Measurements from ENCODE around the gene FBN1. TPM values are rescaled to one million over a fixed set of nuclear protein-coding genes. Genes with fewer than 3 reads are reported as not detected.

The FBN1 gene
- total RNA-seq, 2 donors from 2014 or later, result 12.1 to 81.9 TPM

GRCh38 chr15:48628832-48629231 is 16.7 kb downstream of the FBN1 start:
- Histone ChIP-seq H3K27me3 (replicated peaks; ENCODE audit: insufficient read depth) (no peaks in the 10 kb centered on the region), H3K4me3 (no peak overlapping the region), H3K36me3 (no peaks in the 10 kb centered on the region), H3K27ac (no peak overlapping the region), H3K9me3 (no peaks in the 10 kb centered on the region), H3K4me1 (replicated peaks) (no peaks in the 10 kb centered on the region)
- TF ChIP-seq CTCF (IDR thresholded peaks at IDR 0.05) (no peak), POLR2AphosphoS5 (IDR thresholded peaks at IDR 0.05) (no peak), POLR2A (IDR thresholded peaks at IDR 0.05) (no peak)
- intact Hi-C loops (cut with DNase I), result no loop called here
- DNase-seq (ENCODE audit: low spot score), result no peak
- 82% methylated on average over 2 of the region's 2 CpGs for WGBS

GRCh38 chr15:48627260-48627940 is 18.1 kb downstream of the FBN1 start:
- H3K4me3 ChIP-seq, result no peak overlapping the region
- H3K27ac ChIP-seq, result no peak overlapping the region
- H3K9me3 ChIP-seq, result no peaks in the 10 kb centered on the region
- intact Hi-C loops (cut with DNase I), result no loop called here
- TF ChIP-seq POLR2AphosphoS5 (IDR thresholded peaks at IDR 0.05) (no peak), CTCF (IDR thresholded peaks at IDR 0.05) (no peak), POLR2A (IDR thresholded peaks at IDR 0.05) (no peak)
- no peaks in the 10 kb centered on the region for H3K4me1 ChIP-seq (replicated peaks)
- no peaks in the 10 kb centered on the region for H3K36me3 ChIP-seq
- no peak for DNase-seq (ENCODE audit: low spot score)
- no peaks in the 10 kb centered on the region for H3K27me3 ChIP-seq (replicated peaks; ENCODE audit: insufficient read depth)
- 32% methylated on average over 7 of the region's 7 CpGs for WGBS

GRCh38 chr15:48625126-48625525 is 20.4 kb downstream of the FBN1 start:
- TF ChIP-seq CTCF (IDR thresholded peaks at IDR 0.05) (no peak), POLR2AphosphoS5 (IDR thresholded peaks at IDR 0.05) (no peak), POLR2A (IDR thresholded peaks at IDR 0.05) (no peak)
- Histone ChIP-seq H3K27me3 (replicated peaks; ENCODE audit: insufficient read depth) (no peaks in the 10 kb centered on the region), H3K9me3 (no peaks in the 10 kb centered on the region), H3K4me1 (replicated peaks) (no peaks in the 10 kb centered on the region), H3K4me3 (no peak overlapping the region), H3K27ac (no peak overlapping the region), H3K36me3 (no peaks in the 10 kb centered on the region)
- 94% methylated on average over 2 of the region's 2 CpGs for WGBS
- DNase-seq (ENCODE audit: low spot score), result no peak
- intact Hi-C loops (cut with DNase I), result no loop called here

- Histone ChIP-seq H3K4me3 (no peak overlapping the region), H3K27me3 (replicated peaks; ENCODE audit: insufficient read depth) (no peaks in the 10 kb centered on the region), H3K4me1 (replicated peaks) (no peaks in the 10 kb centered on the region), H3K9me3 (no peaks in the 10 kb centered on the region), H3K36me3 (no peaks in the 10 kb centered on the region), H3K27ac (no peak overlapping the region)
- TF ChIP-seq CTCF (IDR thresholded peaks at IDR 0.05) (no peak), POLR2AphosphoS5 (IDR thresholded peaks at IDR 0.05) (no peak), POLR2A (IDR thresholded peaks at IDR 0.05) (no peak)
- intact Hi-C loops (cut with DNase I), result no loop called here
- DNase-seq (ENCODE audit: low spot score), result no peak
- 94% methylated on average over 4 of the region's 4 CpGs for WGBS
Observed at GRCh38 chr15:48624700-48625099, 20.8 kb downstream of the FBN1 start.

- intact Hi-C loops (cut with DNase I), result no loop called here
- TF ChIP-seq CTCF (IDR thresholded peaks at IDR 0.05) (no peak), POLR2A (IDR thresholded peaks at IDR 0.05) (no peak), POLR2AphosphoS5 (IDR thresholded peaks at IDR 0.05) (no peak)
- H3K9me3 ChIP-seq, result no peaks in the 10 kb centered on the region
- H3K4me3 ChIP-seq, result no peak overlapping the region
- no peak overlapping the region for H3K27ac ChIP-seq
- DNase-seq (ENCODE audit: low spot score), result no peak
- H3K36me3 ChIP-seq, result no peaks in the 10 kb centered on the region
- WGBS, result 96% methylated on average over 1 of the region's 1 CpG
- no peaks in the 10 kb centered on the region for H3K4me1 ChIP-seq (replicated peaks)
- H3K27me3 ChIP-seq (replicated peaks; ENCODE audit: insufficient read depth), result no peaks in the 10 kb centered on the region
Observed at GRCh38 chr15:48623456-48623855, 22.1 kb downstream of the FBN1 start.
